Adrenal gland (tissue), 12 donors: ENCODE results near the gene IL31. TPM values are rescaled to one million over a fixed set of nuclear protein-coding genes. Genes with fewer than 3 reads are reported as not detected.

Source experiments
- DNase-seq, 7 donors: peaks; one replicate each; pipeline ENCODE4 v3.0.0-alpha.2; 2019 to 2020
- H3K27ac ChIP-seq, 5 donors: fragments of 200-600 bp; sonication (generic) in 4 of 5; 1 replicate in 3 of 5; 2 replicates in 2 of 5; pipeline versions ENCODE4 v1.5.1 to v1.8.0; 2016 to 2020; ENCODE audit warnings: mild to moderate bottlenecking in 1 of 5
- H3K27me3 ChIP-seq: fragments of 200-600 bp; 2 replicates; pipeline ENCODE4 v1.8.0; 2021
- H3K36me3 ChIP-seq, 2 donors: fragments of 200-600 bp; replicated peaks in 1 of 2; 1 replicate in 1 of 2; 2 replicates in 1 of 2; pipeline versions ENCODE4 v1.5.1 to v1.8.0; 2018 to 2022
- H3K4me1 ChIP-seq, 2 donors: fragments of 200-600 bp; replicated peaks in 1 of 2; 1 replicate in 1 of 2; 2 replicates in 1 of 2; pipeline versions ENCODE4 v1.5.1 to v1.8.0; 2018 to 2021
- H3K4me3 ChIP-seq, 4 donors: fragments of 200-600 bp; sonication (generic) in 3 of 4; one replicate each; pipeline ENCODE4 v1.5.1; 2016 to 2018
- H3K9me3 ChIP-seq, 3 donors: fragments of 200-600 bp; sonication (generic) in 1 of 3; replicated peaks in 1 of 3; 1 replicate in 2 of 3; 2 replicates in 1 of 3; pipeline versions ENCODE4 v1.5.1 to v1.8.0; 2016 to 2021
- POLR2A ChIP-seq, 2 donors: fragments of 450-650 bp; IDR thresholded peaks; one replicate each; pipeline ENCODE4 v1.6.1; 2017; ENCODE audit warnings: antibody characterized with exemption in 2 of 2, mild to moderate bottlenecking in 2 of 2, moderate library complexity in 1 of 2
- WGBS, 4 donors: extraction: QIAGEN DNeasy Blood & Tissue Kit in 2 of 4; methylation state at CpG; one replicate each; pipeline versions ENCODE4 v1.1.5 to v1.1.7; 2013 to 2017; 5-methylcytosine and 5-hydroxymethylcytosine counted together
- intact Hi-C, 2 donors: fragments of 100-400 bp; cut with DNase I; formaldehyde crosslinking; loops; one replicate each; pipeline versions ENCODE4 v1.14.1 to v1.15.0; 2022 to 2023
- polyA plus RNA-seq, 3 donors: library from polyadenylated mRNA; stranded (reverse); fragments of 200-250 nt in 2 of 3; fragments of 350-450 nt in 1 of 3; fragmentation: Illumina TruSeq in 1 of 3; extraction: RNeasy Lipid Tissue Mini Kit (QIAGEN cat#74804) in 1 of 3; gene quantifications; one replicate each; pipeline ENCODE4 v1.2.3, GENCODE V29; 2013 to 2014
- small RNA-seq, 2 donors: library from RNA; depleted of rRNA; stranded (forward); fragments of <200 nt; gene quantifications; one replicate each; pipeline ENCODE3, GENCODE V24; 2016
- total RNA-seq, 9 donors: library from RNA; depleted of rRNA in 4 of 9; stranded (reverse); fragments of >200 nt in 4 of 9; fragments of 120-200 nt in 1 of 9; fragmentation: NEBNext Ultra II Directional in 1 of 9; extraction: Animal tissue kit (Norgen Biotek cat#: 25700) in 1 of 9; gene quantifications; one replicate each; pipeline versions ENCODE4 v1.1.0 to v1.2.4, GENCODE V29; 2013 to 2023
- TF ChIP-seq, protein P1 (sequence below), 6 experiments: fragments of 450-650 bp in 4 of 6; fragments of 200-600 bp in 2 of 6; sonication (generic) in 1 of 6; IDR thresholded peaks; 1 replicate in 5 of 6; 2 replicates in 1 of 6; pipeline versions ENCODE4 v1.5.1 to v1.8.0; 2016 to 2021; ENCODE audit warnings: antibody characterized with exemption in 6 of 6, mild to moderate bottlenecking in 2 of 6, moderate library complexity in 1 of 6
- donor health status: healthy with polysubstance abuse.
- donor health status: Bipolar disorder and iron deficiency.
- donor health status: DM: yes; HTN: yes; CAD: no.
- donor health status: DM: no; HTN: no; CAD: no.
- donor health status: DM: no; HTN: no; CAD: no.
- donor health status: DM: yes; HTN: yes; CAD: no.

The IL31 gene
- total and polyA plus RNA-seq, 12 donors = not detected

DNA sequence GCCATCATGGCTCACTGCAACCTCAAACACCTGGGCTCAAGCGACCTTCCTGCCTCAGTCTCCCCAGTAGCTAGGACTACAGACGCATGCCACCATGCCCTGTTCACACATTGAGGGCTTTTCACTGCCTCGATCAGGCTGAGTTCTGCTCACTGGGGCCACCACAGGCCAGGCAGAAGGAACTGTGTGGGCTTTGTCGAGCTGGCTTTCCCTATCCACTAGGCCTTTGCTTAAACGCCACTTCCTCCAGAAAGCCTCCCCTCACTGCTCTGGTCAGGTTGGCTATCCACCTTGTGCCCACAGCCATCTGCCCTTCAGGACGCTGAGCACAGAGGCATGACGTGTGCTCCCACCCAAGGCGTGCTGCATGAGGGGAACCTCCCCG is 50.3 kb downstream of the IL31 start:
- Histone ChIP-seq H3K27me3 (no peaks in the 10 kb centered on the region), H3K4me3 (no peak overlapping the region), H3K9me3 (no peaks in the 10 kb centered on the region), H3K27ac (no peak overlapping the region), H3K36me3 (peaks cover 0 to 17% of the 10 kb centered on the region in 2 donors), H3K4me1 (peaks cover 0 to 45% of the 10 kb centered on the region in 2 donors)
- WGBS, 4 donors = 73 to 80% (median 78%) methylated on average over 7 to 9 of the region's 9 CpGs
- TF ChIP-seq, protein P1, sequence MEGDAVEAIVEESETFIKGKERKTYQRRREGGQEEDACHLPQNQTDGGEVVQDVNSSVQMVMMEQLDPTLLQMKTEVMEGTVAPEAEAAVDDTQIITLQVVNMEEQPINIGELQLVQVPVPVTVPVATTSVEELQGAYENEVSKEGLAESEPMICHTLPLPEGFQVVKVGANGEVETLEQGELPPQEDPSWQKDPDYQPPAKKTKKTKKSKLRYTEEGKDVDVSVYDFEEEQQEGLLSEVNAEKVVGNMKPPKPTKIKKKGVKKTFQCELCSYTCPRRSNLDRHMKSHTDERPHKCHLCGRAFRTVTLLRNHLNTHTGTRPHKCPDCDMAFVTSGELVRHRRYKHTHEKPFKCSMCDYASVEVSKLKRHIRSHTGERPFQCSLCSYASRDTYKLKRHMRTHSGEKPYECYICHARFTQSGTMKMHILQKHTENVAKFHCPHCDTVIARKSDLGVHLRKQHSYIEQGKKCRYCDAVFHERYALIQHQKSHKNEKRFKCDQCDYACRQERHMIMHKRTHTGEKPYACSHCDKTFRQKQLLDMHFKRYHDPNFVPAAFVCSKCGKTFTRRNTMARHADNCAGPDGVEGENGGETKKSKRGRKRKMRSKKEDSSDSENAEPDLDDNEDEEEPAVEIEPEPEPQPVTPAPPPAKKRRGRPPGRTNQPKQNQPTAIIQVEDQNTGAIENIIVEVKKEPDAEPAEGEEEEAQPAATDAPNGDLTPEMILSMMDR (IDR thresholded peaks at IDR 0.05) = no peak
- TF ChIP-seq POLR2A (IDR thresholded peaks at IDR 0.05) = no peak
- DNase-seq = no peak
- intact Hi-C loops = loop anchor here (2.0 to 10.0 kb wide), 3 partner anchors 66 to 199 kb away; no protein-coding TSS in a partner anchor

DNA sequence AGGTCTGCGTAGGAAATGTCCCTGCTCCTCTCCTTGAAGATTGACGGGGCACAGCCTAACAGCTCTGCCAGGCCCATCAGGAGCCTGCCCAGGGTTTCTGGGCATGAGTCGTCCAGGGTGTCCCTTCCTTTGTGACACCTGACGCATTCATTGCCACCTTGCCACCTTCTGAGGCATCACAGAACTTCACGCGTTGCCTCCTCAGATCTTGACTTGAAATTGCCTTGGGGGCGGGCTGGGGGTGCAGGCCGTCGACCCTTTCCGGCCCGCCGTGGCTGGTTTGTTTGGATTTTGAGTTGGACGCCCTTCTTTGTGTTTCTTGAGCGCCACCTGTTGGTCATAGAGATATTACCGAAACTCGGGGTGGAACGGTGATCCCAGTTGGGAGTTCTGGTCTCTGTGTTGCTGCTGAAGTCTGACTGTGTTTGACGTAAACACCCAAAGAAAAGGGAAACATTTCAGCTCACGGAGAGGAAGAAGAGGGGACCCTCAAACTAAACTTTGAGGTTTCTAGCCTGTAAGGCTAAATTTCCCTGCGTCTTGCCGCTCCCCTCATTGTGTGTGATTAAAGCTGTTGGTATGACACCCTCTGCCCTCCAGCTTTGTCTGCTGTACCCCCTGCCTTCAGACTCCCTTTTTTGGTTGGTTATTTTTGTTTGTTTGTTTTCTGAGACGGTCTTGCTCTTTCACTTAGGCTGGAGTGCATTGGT is 50.8 kb downstream of the IL31 start:
- WGBS, 4 donors = 15 to 19% (median 18%) methylated on average over 16 to 22 of the region's 22 CpGs
- DNase-seq = peak; percentile 62 to 88 (median 74)
- Histone ChIP-seq H3K36me3 (peaks cover 0 to 12% of the 10 kb centered on the region in 2 donors), H3K4me1 (peaks cover 0 to 45% of the 10 kb centered on the region in 2 donors), H3K27me3 (no peaks in the 10 kb centered on the region), H3K4me3 (no peak overlapping the region), H3K27ac (peak overlapping the region in 3 of 5 donors; percentile 33 to 52 (median 36)), H3K9me3 (no peaks in the 10 kb centered on the region)
- TF ChIP-seq POLR2A (IDR thresholded peaks at IDR 0.05) = no peak
- TF ChIP-seq, protein P1 (IDR thresholded peaks at IDR 0.05) = peak; percentile 76 to 91 (median 81)
- intact Hi-C loops = loop anchor here (2.0 to 10.0 kb wide), 3 partner anchors 66 to 198 kb away; no protein-coding TSS in a partner anchor

Small RNA genes lying within 50 kb of the gene (small RNA-seq; reads per million reads assigned to genes)
- gene DIABLO = 0.08 to 0.12 reads per million in 2 donors

Other genes starting within 250 kb of the IL31 start
- gene BCL7A, start 152.3 kb downstream of the IL31 start, total RNA-seq = 10 to 100 TPM in 1 of 9 donors, 1 to 10 TPM in 8; 3.9 to 11.5 (median 5.2) TPM
- gene BCL7A, start 152.3 kb downstream of the IL31 start, polyA plus RNA-seq = 1 to 10 TPM; 1.6 to 4.6 (median 2.3) TPM
- gene MLXIP, start 95.5 kb downstream of the IL31 start, total RNA-seq = 10 to 100 TPM; 13.7 to 79.1 (median 42.2) TPM
- 10 to 100 TPM; 29.1 to 98.1 (median 29.3) TPM for gene MLXIP, start 95.5 kb downstream of the IL31 start, polyA plus RNA-seq
- gene LRRC43, start 8.9 kb upstream of the IL31 start, total RNA-seq = 1 to 10 TPM in 6 of 9 donors, under 1 TPM in 3; 0.17 to 4.5 (median 1.2) TPM
- 1 to 10 TPM in 2 of 3 donors, under 1 TPM in 1; 0.26 to 1.1 (median 1.1) TPM for gene LRRC43, start 8.9 kb upstream of the IL31 start, polyA plus RNA-seq
- gene B3GNT4, start 29.5 kb upstream of the IL31 start, total RNA-seq = 1 to 10 TPM in 2 of 9 donors, under 1 TPM in 2, not detected in 5; 0.17 to 4.0 (median 0.68) TPM
- 1 to 10 TPM in 2 of 3 donors, under 1 TPM in 1; 0.74 to 1.9 (median 1.1) TPM for gene B3GNT4, start 29.5 kb upstream of the IL31 start, polyA plus RNA-seq
- gene DIABLO, start 51.8 kb upstream of the IL31 start, total RNA-seq = 10 to 100 TPM; 40.2 to 95.3 (median 50.1) TPM
- gene DIABLO, start 51.8 kb upstream of the IL31 start, polyA plus RNA-seq = 100 to 1,000 TPM in 1 of 3 donors, 10 to 100 TPM in 2; 55.6 to 100 (median 84.1) TPM
- 10 to 100 TPM; 15.2 to 35.3 (median 22.8) TPM for gene VPS33A, start 92.3 kb upstream of the IL31 start, total RNA-seq
- gene VPS33A, start 92.3 kb upstream of the IL31 start, polyA plus RNA-seq = 10 to 100 TPM in 2 of 3 donors, 1 to 10 TPM in 1; 9.7 to 28.3 (median 10.1) TPM
- gene CLIP1, start 248.4 kb upstream of the IL31 start, total RNA-seq = 100 to 1,000 TPM in 3 of 9 donors, 10 to 100 TPM in 6; 50.8 to 134 (median 92.5) TPM
- 100 to 1,000 TPM in 1 of 3 donors, 10 to 100 TPM in 2; 22.8 to 112 (median 41.0) TPM for gene CLIP1, start 248.4 kb upstream of the IL31 start, polyA plus RNA-seq